ENCODE measurements around the gene NUTM1. TPM values are rescaled to one million over a fixed set of nuclear protein-coding genes. Genes with fewer than 3 reads are reported as not detected.
"Not testable (repeated sequence)": the region's sequence is repeated elsewhere in the genome, so short reads cannot be mapped to it uniquely, and the experiment has no call there.

NUTM1 gene
- total and polyA plus RNA-seq, 5 experiments from 2014 or later, result not detected

GRCh38 chr15:34370643-34371042, 27.5 kb downstream of the NUTM1 start:
- POLR2A ChIA-PET, result interaction anchor here (0.9 kb wide), 1 partner anchor 146 kb away, joined by 3 read pairs; the partner anchor contains the start of gene EMC4
- Mint-ChIP-seq H3K27me3 (no peaks in the 10 kb centered on the region), H3K9me3 (no peaks in the 10 kb centered on the region), H3K27ac (peak overlapping the region in 8 of 10 donors; percentile 43 to 81 (median 56)), H3K36me3 (no peaks in the 10 kb centered on the region), H3K4me3 (no peak overlapping the region), H3K4me1 (peaks cover 7 to 27% (median 22%) of the 10 kb centered on the region in 4 donors)
- no peak for DNase-seq
- no peak for ATAC-seq

GRCh38 chr15:34373951-34374350, 30.8 kb downstream of the NUTM1 start:
- H3K36me3 Mint-ChIP-seq, result no peaks in the 10 kb centered on the region
- H3K4me1 Mint-ChIP-seq, result peaks cover 0 to 11% (median under 1%) of the 10 kb centered on the region in 4 donors
- DNase-seq (no peak), ATAC-seq (no peak)
- POLR2A ChIA-PET, result no interaction called here
- no peak overlapping the region for H3K4me3 Mint-ChIP-seq
- no peaks in the 10 kb centered on the region for H3K27me3 Mint-ChIP-seq
- H3K27ac Mint-ChIP-seq, result peak overlapping the region in 2 of 10 donors; percentile 19 to 53
- no peaks in the 10 kb centered on the region for H3K9me3 Mint-ChIP-seq

- no peaks in the 10 kb centered on the region for H3K36me3 Mint-ChIP-seq
- H3K4me1 Mint-ChIP-seq, result peaks cover 0 to 6% (median 0%) of the 10 kb centered on the region in 4 donors
- no peaks in the 10 kb centered on the region for H3K27me3 Mint-ChIP-seq
- H3K27ac Mint-ChIP-seq, result no peak overlapping the region
- no peak overlapping the region for H3K4me3 Mint-ChIP-seq
- no peak for ATAC-seq
- POLR2A ChIA-PET, result no interaction called here
- H3K9me3 Mint-ChIP-seq, result no peaks in the 10 kb centered on the region
- DNase-seq, result no peak
Observed at GRCh38 chr15:34374816-34375215, 31.7 kb downstream of the NUTM1 start.

- not testable (repeated sequence) for ATAC-seq, H3K4me3 Mint-ChIP-seq, DNase-seq, H3K4me1 Mint-ChIP-seq, H3K9me3 Mint-ChIP-seq, H3K36me3 Mint-ChIP-seq, H3K27me3 Mint-ChIP-seq
- POLR2A ChIA-PET, result interaction anchor here (0.6 kb wide), 1 partner anchor 132 kb away, joined by 4 read pairs; no protein-coding TSS in a partner anchor
- peak overlapping the region in 1 of 10 donors; percentile 29 for H3K27ac Mint-ChIP-seq
Observed at GRCh38 chr15:34375541-34375940, 32.4 kb downstream of the NUTM1 start.

- Mint-ChIP-seq H3K27me3 (no peaks in the 10 kb centered on the region), H3K9me3 (no peaks in the 10 kb centered on the region), H3K36me3 (peaks cover 0 to 3% (median 2%) of the 10 kb centered on the region in 3 donors), H3K4me1 (no peaks in the 10 kb centered on the region), H3K4me3 (no peak overlapping the region), H3K27ac (no peak overlapping the region)
- no peak for ATAC-seq
- POLR2A ChIA-PET, result no interaction called here
- no peak for DNase-seq
Observed at GRCh38 chr15:34376856-34377255, 33.7 kb downstream of the NUTM1 start.

GRCh38 chr15:34380491-34380890, 37.4 kb downstream of the NUTM1 start:
- H3K4me3 Mint-ChIP-seq, ATAC-seq, H3K9me3 Mint-ChIP-seq, H3K4me1 Mint-ChIP-seq, POLR2A ChIA-PET, H3K27me3 Mint-ChIP-seq, H3K36me3 Mint-ChIP-seq, DNase-seq, H3K27ac Mint-ChIP-seq: not testable (repeated sequence)

GRCh38 chr15:34381829-34382521, 38.9 kb downstream of the NUTM1 start:
- H3K27ac Mint-ChIP-seq, DNase-seq, ATAC-seq, H3K27me3 Mint-ChIP-seq, H3K4me3 Mint-ChIP-seq, POLR2A ChIA-PET, H3K4me1 Mint-ChIP-seq, H3K36me3 Mint-ChIP-seq, H3K9me3 Mint-ChIP-seq: not testable (repeated sequence)

- H3K36me3 Mint-ChIP-seq, ATAC-seq, H3K4me1 Mint-ChIP-seq, POLR2A ChIA-PET, H3K27ac Mint-ChIP-seq, DNase-seq, H3K4me3 Mint-ChIP-seq, H3K27me3 Mint-ChIP-seq, H3K9me3 Mint-ChIP-seq: not testable (repeated sequence)
Observed at GRCh38 chr15:34389594-34390086, 46.5 kb downstream of the NUTM1 start.

- H3K27me3 Mint-ChIP-seq, H3K36me3 Mint-ChIP-seq, H3K27ac Mint-ChIP-seq, H3K4me3 Mint-ChIP-seq, H3K9me3 Mint-ChIP-seq, H3K4me1 Mint-ChIP-seq, POLR2A ChIA-PET, ATAC-seq, DNase-seq: not testable (repeated sequence)
Observed at GRCh38 chr15:34392981-34393380, 49.9 kb downstream of the NUTM1 start.

- H3K4me3 Mint-ChIP-seq, H3K4me1 Mint-ChIP-seq, H3K27ac Mint-ChIP-seq, ATAC-seq, H3K27me3 Mint-ChIP-seq, H3K9me3 Mint-ChIP-seq, POLR2A ChIA-PET, DNase-seq, H3K36me3 Mint-ChIP-seq: not testable (repeated sequence)
Observed at GRCh38 chr15:34397637-34398259, 54.6 kb downstream of the NUTM1 start.

- H3K4me1 Mint-ChIP-seq, H3K4me3 Mint-ChIP-seq, H3K27me3 Mint-ChIP-seq, ATAC-seq, H3K36me3 Mint-ChIP-seq, H3K27ac Mint-ChIP-seq, DNase-seq, POLR2A ChIA-PET, H3K9me3 Mint-ChIP-seq: not testable (repeated sequence)
Observed at GRCh38 chr15:34403160-34403598, 60.1 kb downstream of the NUTM1 start.

GRCh38 chr15:34403899-34404298, 60.8 kb downstream of the NUTM1 start:
- H3K4me1 Mint-ChIP-seq, POLR2A ChIA-PET, H3K36me3 Mint-ChIP-seq, H3K9me3 Mint-ChIP-seq, H3K4me3 Mint-ChIP-seq, DNase-seq, H3K27me3 Mint-ChIP-seq, H3K27ac Mint-ChIP-seq: not testable (repeated sequence)
- ATAC-seq, result peak in 1 of 2 donors; percentile 52
